HG02610 (cell line): Measurements from ENCODE around the gene FSD2.

Experiments used
- ATAC-seq: cut with Tn5 transposase; IDR thresholded peaks from one replicate; pipeline ENCODE4 v1.9.1; 2021; ENCODE audit warnings: mild to moderate bottlenecking, moderate library complexity; ENCODE audit not compliant: unreplicated experiment

Gene FSD2

GRCh38 chr15:82805994-82806406 is at the start of gene FSD2:
Gene FSD2, minus strand, starts transcription at chr15:82806069. Its CDS starts 18,679 bp downstream, at chr15:82787390.
- ATAC-seq: peak; percentile 70

- no peak for ATAC-seq
Measured at GRCh38 chr15:82854554-82854953, 48.7 kb upstream of the FSD2 start.

GRCh38 chr15:82852941-82853561 is 47.2 kb upstream of the FSD2 start:
- ATAC-seq: no peak

GRCh38 chr15:82851981-82852511 is 46.2 kb upstream of the FSD2 start:
- no peak for ATAC-seq

GRCh38 chr15:82851306-82851850 is 45.5 kb upstream of the FSD2 start:
- no peak for ATAC-seq

GRCh38 chr15:82850731-82851130 is 44.9 kb upstream of the FSD2 start:
- no peak for ATAC-seq

GRCh38 chr15:82849556-82850512 is 44.0 kb upstream of the FSD2 start:
- ATAC-seq: no peak

- no peak for ATAC-seq
Measured at GRCh38 chr15:82848241-82848993, 42.5 kb upstream of the FSD2 start.

GRCh38 chr15:82847703-82848102 is 41.8 kb upstream of the FSD2 start:
- ATAC-seq: no peak

- ATAC-seq: no peak
Measured at GRCh38 chr15:82846621-82847020, 40.8 kb upstream of the FSD2 start.

GRCh38 chr15:82845686-82846085 is 39.8 kb upstream of the FSD2 start:
- ATAC-seq: no peak

- ATAC-seq: no peak
Measured at GRCh38 chr15:82843566-82843965, 37.7 kb upstream of the FSD2 start.

- no peak for ATAC-seq
Measured at GRCh38 chr15:82840166-82840565, 34.3 kb upstream of the FSD2 start.

- no peak for ATAC-seq
Measured at GRCh38 chr15:82839136-82839535, 33.3 kb upstream of the FSD2 start.

- no peak for ATAC-seq
Measured at GRCh38 chr15:82838096-82838735, 32.3 kb upstream of the FSD2 start.

GRCh38 chr15:82835391-82835917 is 29.6 kb upstream of the FSD2 start:
- no peak for ATAC-seq

GRCh38 chr15:82833362-82833682 is 27.5 kb upstream of the FSD2 start:
- no peak for ATAC-seq

- ATAC-seq: peak; percentile 87
Measured at GRCh38 chr15:82832601-82833361, 26.9 kb upstream of the FSD2 start.

- ATAC-seq: no peak
Measured at GRCh38 chr15:82831894-82832600, 26.2 kb upstream of the FSD2 start.
